GM18526 (cell line): ENCODE results near the gene DROSHA.

ENCODE experiments used
- POLR2A ChIP-seq: IDR thresholded peaks from 3 replicates; pipeline ENCODE4 v1.6.1; 2011; ENCODE audit not compliant: insufficient read length; ENCODE audit errors: extremely low read depth

Gene DROSHA

DNA sequence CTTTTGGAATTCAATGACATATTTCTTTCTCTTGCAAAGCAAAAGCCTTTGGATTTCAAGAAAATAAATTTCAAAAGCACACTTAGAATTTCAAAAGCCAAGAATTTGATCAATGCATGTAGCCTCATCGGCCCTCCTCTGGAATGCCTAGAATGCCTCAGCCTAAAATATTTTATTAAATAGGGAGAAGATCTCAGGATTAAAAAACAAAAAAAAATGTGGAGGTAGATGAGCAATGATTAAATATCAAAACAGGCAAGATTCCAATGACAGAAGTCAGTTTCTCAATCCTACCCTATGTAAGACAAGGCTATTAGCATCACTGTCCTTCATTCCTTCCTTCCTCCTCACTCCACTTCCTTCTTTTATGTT is 169.4 kb downstream of the DROSHA start:
- no peak for TF ChIP-seq POLR2A

DNA sequence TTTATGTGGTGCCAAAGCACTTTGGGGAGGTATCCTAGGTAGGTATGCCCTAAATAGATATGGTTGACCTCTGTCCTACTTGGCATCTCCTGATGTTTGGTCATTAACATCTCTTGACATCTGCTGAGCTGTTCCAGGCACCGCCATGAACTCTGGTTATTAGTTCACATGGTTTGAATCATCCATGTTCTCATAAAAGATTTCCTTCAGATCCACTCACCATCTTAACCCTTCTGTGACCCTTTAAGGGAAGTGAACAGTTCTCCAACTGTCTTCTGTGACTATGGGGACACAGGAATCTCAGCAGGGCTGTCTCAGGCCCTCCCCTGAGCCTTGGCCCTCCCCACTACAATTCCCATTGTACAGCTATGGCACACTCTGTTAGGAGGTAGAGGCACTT is 170.7 kb downstream of the DROSHA start:
- TF ChIP-seq POLR2A: no peak

DNA sequence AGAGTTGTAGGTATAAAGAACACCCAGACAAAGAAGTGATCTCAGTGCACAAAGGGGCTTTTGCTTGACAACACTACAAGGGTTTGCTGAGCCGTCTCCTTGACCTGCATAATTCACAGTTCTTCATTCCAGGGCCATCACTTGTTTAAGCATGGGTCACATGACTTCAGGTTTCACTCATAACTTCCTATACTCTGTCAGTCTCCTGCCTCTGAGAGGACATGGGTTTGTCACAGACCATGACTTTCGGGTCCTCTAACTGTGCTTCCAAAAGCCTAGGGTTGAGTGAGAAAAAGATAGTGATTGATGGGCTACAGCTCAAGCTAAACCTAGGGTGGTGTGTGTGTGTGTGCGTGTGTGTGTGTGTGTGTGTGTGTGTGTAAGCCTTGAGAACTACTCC is 172.1 kb downstream of the DROSHA start:
- no peak for TF ChIP-seq POLR2A

DNA sequence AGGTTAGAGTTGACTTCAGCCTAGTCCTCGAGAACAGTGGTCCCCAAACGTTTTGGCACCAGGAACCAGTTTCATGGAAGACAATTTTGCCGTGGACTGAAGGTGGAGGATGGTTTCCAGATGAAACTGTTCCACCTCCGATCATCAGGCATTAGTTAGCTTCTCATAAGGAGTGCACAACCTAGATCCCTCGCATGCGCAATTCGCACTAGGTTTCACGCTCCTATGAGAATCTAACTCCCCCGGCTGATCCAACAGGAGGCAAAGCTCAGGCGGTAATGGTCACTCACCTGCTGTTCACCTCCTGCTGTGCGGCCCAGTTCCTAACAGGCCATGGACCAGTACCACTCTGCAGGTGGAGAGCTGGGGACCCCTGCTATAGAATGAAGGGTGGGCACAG is 174.9 kb downstream of the DROSHA start:
- TF ChIP-seq POLR2A: no peak

DNA sequence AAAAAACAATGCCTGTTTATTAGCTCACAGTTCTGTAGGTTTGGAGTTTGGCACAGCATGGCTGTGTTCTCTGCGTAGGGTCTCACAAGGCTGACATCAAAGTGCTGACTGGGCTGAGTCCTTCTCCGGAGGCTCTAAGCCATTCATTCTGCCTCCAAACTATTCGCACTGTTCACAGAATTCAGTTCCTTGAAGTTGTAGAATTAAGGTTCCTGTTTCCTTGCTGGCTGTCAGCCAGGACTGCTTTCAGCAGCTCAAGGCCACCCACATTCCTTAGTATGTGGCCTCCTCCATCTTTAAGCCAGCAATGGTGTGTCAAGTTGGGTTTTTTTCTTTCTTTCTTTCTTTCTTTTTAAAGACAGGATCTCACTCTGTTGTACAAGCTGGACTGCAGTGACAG is 176.6 kb downstream of the DROSHA start:
- TF ChIP-seq POLR2A: no peak
